IMR-90 (cell line): Measurements from ENCODE around the gene RGS10. TPM values are rescaled to one million over a fixed set of nuclear protein-coding genes. Genes with fewer than 3 reads are reported as not detected.

ENCODE experiments used
- ATAC-seq: fragments of 200-7000 bp; cut with Tn5 transposase; 2 replicates; pipeline ENCODE4 v1.9.1; 2020; ENCODE audit warnings: low read depth, mild to moderate bottlenecking, moderate library complexity
- BruUV-seq: library from RNA; stranded (reverse); fragments of 400-500 nt; replicated peaks from 2 replicates; lab custom pipeline; 2021; lab: Mats Ljungman, UMichigan
- CTCF ChIA-PET: fragments of 300-600 bp; formaldehyde crosslinking; extraction: SDS; loops from one replicate; lab custom pipeline; 2021; ENCODE audit warnings: antibody characterized with exemption; lab: Yijun Ruan, JAX
- POLR2A ChIA-PET: fragments of 300-600 bp; sonication (Branson Sonifier 250); formaldehyde crosslinking; loops from one replicate; lab custom pipeline; 2022; ENCODE audit warnings: antibody characterized with exemption; ENCODE audit not compliant: unreplicated experiment; lab: Charles Lee
- DNase-seq: peaks from one replicate; pipeline ENCODE4 v3.0.0; 2013
- H2AFZ ChIP-seq: replicated peaks from 2 replicates; pipeline ENCODE3; 2013; ENCODE audit warnings: low read length, mild to moderate bottlenecking; ENCODE audit not compliant: poor library complexity
- H2AK5ac ChIP-seq: 2 replicates; pipeline ENCODE4 v1.6.1; 2013; ENCODE audit warnings: low read depth, low read length, inconsistent platforms
- H2AK9ac ChIP-seq: replicated peaks from 2 replicates; pipeline ENCODE3; 2013; ENCODE audit warnings: mild to moderate bottlenecking, low read depth, low read length, moderate library complexity; ENCODE audit not compliant: poor library complexity
- H2BK120ac ChIP-seq: 2 replicates; pipeline ENCODE4 v1.6.1; 2013; ENCODE audit warnings: low read depth, low read length, inconsistent platforms
- H2BK15ac ChIP-seq: 3 replicates; pipeline ENCODE4 v1.6.1; 2013; ENCODE audit warnings: low read depth, low read length, inconsistent platforms
- H2BK20ac ChIP-seq: 2 replicates; pipeline ENCODE4 v1.6.1; 2013; ENCODE audit warnings: low read depth, mild to moderate bottlenecking, inconsistent platforms, low read length, moderate library complexity
- H2BK5ac ChIP-seq: 2 replicates; pipeline ENCODE4 v1.6.1; 2013; ENCODE audit warnings: mild to moderate bottlenecking, low read depth, low read length, inconsistent platforms; ENCODE audit not compliant: poor library complexity, severe bottlenecking
- H3K14ac ChIP-seq: replicated peaks from 2 replicates; pipeline ENCODE4 v1.6.1; 2013; ENCODE audit warnings: low read depth, low read length, inconsistent platforms
- H3K18ac ChIP-seq: 2 replicates; pipeline ENCODE4 v1.6.1; 2013; ENCODE audit warnings: low read depth, low read length, control low read depth
- H3K23ac ChIP-seq: 2 replicates; pipeline ENCODE4 v1.6.1; 2013; ENCODE audit warnings: low read depth, low read length, inconsistent platforms
- H3K27ac ChIP-seq: 2 replicates; pipeline ENCODE4 v1.5.1; 2013; ENCODE audit warnings: mild to moderate bottlenecking, control low read depth, low read length; ENCODE audit not compliant: insufficient read depth
- H3K27me3 ChIP-seq: 2 replicates; pipeline ENCODE4 v1.6.1; 2013; ENCODE audit warnings: low read length; ENCODE audit not compliant: control insufficient read depth, insufficient read depth
- H3K36me3 ChIP-seq: 2 replicates; pipeline ENCODE4 v1.6.1; 2013; ENCODE audit warnings: low read length, mixed read lengths; ENCODE audit not compliant: control insufficient read depth, insufficient read depth
- H3K4ac ChIP-seq: 2 replicates; pipeline ENCODE4 v1.6.1; 2013; ENCODE audit warnings: low read depth, low read length, inconsistent platforms
- H3K4me1 ChIP-seq: 2 replicates; pipeline ENCODE4 v1.6.1; 2013; ENCODE audit warnings: low read length, mixed read lengths; ENCODE audit not compliant: control insufficient read depth, insufficient read depth
- H3K4me2 ChIP-seq: 2 replicates; pipeline ENCODE4 v1.6.1; 2013; ENCODE audit warnings: low read depth, mild to moderate bottlenecking, control low read depth, low read length, moderate library complexity
- H3K4me3 ChIP-seq: 2 replicates; pipeline ENCODE4 v1.5.1; 2013; ENCODE audit warnings: low read depth, mild to moderate bottlenecking, control low read depth, low read length, moderate library complexity; ENCODE audit not compliant: insufficient read depth
- H3K56ac ChIP-seq: 2 replicates; pipeline ENCODE4 v1.6.1; 2013; ENCODE audit warnings: low read length, inconsistent platforms; ENCODE audit not compliant: insufficient read depth; ENCODE audit errors: extremely low read depth
- H3K79me1 ChIP-seq, 2 experiments: 2 replicates each; pipeline ENCODE4 v1.6.1; 2013; ENCODE audit warnings: low read length in 2 of 2, inconsistent platforms in 1 of 2, low read depth in 1 of 2
- H3K9ac ChIP-seq: 2 replicates; pipeline ENCODE4 v1.6.1; 2013; ENCODE audit warnings: low read depth, low read length, control low read depth
- H3K9me1 ChIP-seq: 2 replicates; pipeline ENCODE4 v1.6.1; 2013; ENCODE audit warnings: low read length, inconsistent platforms; ENCODE audit not compliant: insufficient read depth
- H3K9me3 ChIP-seq: 2 replicates; pipeline ENCODE4 v1.6.1; 2013; ENCODE audit warnings: low read length; ENCODE audit not compliant: control insufficient read depth, insufficient read depth
- H4K20me1 ChIP-seq: 2 replicates; pipeline ENCODE4 v1.6.1; 2013; ENCODE audit warnings: low read length, inconsistent platforms; ENCODE audit not compliant: insufficient read depth
- H4K5ac ChIP-seq: 2 replicates; pipeline ENCODE4 v1.6.1; 2013; ENCODE audit warnings: mild to moderate bottlenecking, low read depth, low read length, control low read depth
- H4K8ac ChIP-seq, 2 experiments: 2 replicates each; pipeline ENCODE4 v1.6.1; 2013; ENCODE audit warnings: low read depth in 2 of 2, low read length in 2 of 2, control low read depth in 1 of 2, inconsistent platforms in 1 of 2
- H4K91ac ChIP-seq: 2 replicates; pipeline ENCODE4 v1.6.1; 2013; ENCODE audit warnings: low read depth, low read length, inconsistent platforms; ENCODE audit not compliant: insufficient read depth
- BHLHE40 ChIP-seq: fragments of 150-350 bp; IDR thresholded peaks from 2 replicates; pipeline ENCODE4 v1.6.1; 2016; ENCODE audit warnings: mild to moderate bottlenecking, low read depth, low read length
- CEBPB ChIP-seq: IDR thresholded peaks from 2 replicates; pipeline ENCODE4 v1.6.1; 2012; ENCODE audit warnings: low read depth, low read length, improper control_type of control experiment
- CHD1 ChIP-seq: IDR thresholded peaks from 2 replicates; pipeline ENCODE4 v1.6.1; 2012; ENCODE audit warnings: low read depth, low read length, improper control_type of control experiment
- CTCF ChIP-seq: conservative IDR thresholded peaks from 2 replicates; pipeline ENCODE4 v1.5.1; 2012; ENCODE audit warnings: mild to moderate bottlenecking, low read depth, low read length, improper control_type of control experiment
- ELK1 ChIP-seq: fragments of 150-350 bp; IDR thresholded peaks from 2 replicates; pipeline ENCODE4 v1.6.1; 2016; ENCODE audit warnings: low read depth, mild to moderate bottlenecking, low read length, moderate library complexity, borderline replicate concordance
- FOS ChIP-seq: fragments of 150-350 bp; IDR thresholded peaks from 2 replicates; pipeline ENCODE4 v1.6.1; 2016; ENCODE audit warnings: low read depth, low read length
- MAFK ChIP-seq: IDR thresholded peaks from 2 replicates; pipeline ENCODE4 v1.6.1; 2012; ENCODE audit warnings: low read depth, low read length, improper control_type of control experiment
- MAZ ChIP-seq: IDR thresholded peaks from 2 replicates; pipeline ENCODE4 v1.6.1; 2012; ENCODE audit warnings: low read depth, mild to moderate bottlenecking, low read length, improper control_type of control experiment, moderate library complexity, borderline replicate concordance
- MXI1 ChIP-seq: IDR thresholded peaks from 2 replicates; pipeline ENCODE4 v1.6.1; 2012; ENCODE audit warnings: low read depth, mild to moderate bottlenecking, low read length, moderate library complexity, borderline replicate concordance
- POLR2A ChIP-seq: IDR thresholded peaks from 2 replicates; pipeline ENCODE4 v1.6.1; 2012; ENCODE audit warnings: mild to moderate bottlenecking, low read depth, low read length
- RCOR1 ChIP-seq: IDR thresholded peaks from 2 replicates; pipeline ENCODE4 v1.6.1; 2012; ENCODE audit warnings: mild to moderate bottlenecking, low read length, improper control_type of control experiment; ENCODE audit not compliant: insufficient replicate concordance
- RFX5 ChIP-seq: IDR thresholded peaks from 2 replicates; pipeline ENCODE4 v1.8.0; 2012; ENCODE audit warnings: low read depth, mild to moderate bottlenecking, low read length, moderate library complexity
- USF2 ChIP-seq: fragments of 150-350 bp; IDR thresholded peaks from 2 replicates; pipeline ENCODE4 v1.6.1; 2017; ENCODE audit warnings: mild to moderate bottlenecking, antibody characterized with exemption, low read length, low read depth
- WGBS, 2 experiments: methylation state at CpG; one replicate each; pipeline versions ENCODE4 v1.1.5 to v1.1.7; 2013; ENCODE audit warnings: missing lambda C conversion rate in 2 of 2; ENCODE audit not compliant: insufficient read length in 1 of 2; ENCODE audit errors: extremely low coverage in 2 of 2; 5-methylcytosine and 5-hydroxymethylcytosine counted together
- dilution Hi-C: fragments of 300-500 bp; cut with HindIII; formaldehyde crosslinking; loops from one replicate; pipeline ENCODE4 v1.14.3; 2018; ENCODE audit warnings: low sequenced_read_pairs; ENCODE audit not compliant: unreplicated experiment
- in situ Hi-C: fragments of 300-500 bp; cut with MboI; formaldehyde crosslinking; loops from 3 replicates; pipeline ENCODE4 v1.14.3; 2019; ENCODE audit warnings: low sequenced_read_pairs, inconsistent platforms, mixed read lengths
- intact Hi-C: fragments of 100-400 bp; cut with micrococcal nuclease; formaldehyde crosslinking; loops from 2 replicates; pipeline ENCODE4 v1.10.0; 2022
- polyA plus RNA-seq, 3 experiments: library from polyadenylated mRNA; depleted of rRNA; stranded (reverse); fragments of >200 nt; gene quantifications; 2 replicates each; pipeline ENCODE4 v1.2.3, GENCODE V29; 2012; ENCODE audit warnings: low replicate concordance in 1 of 3
- total RNA-seq: library from RNA; depleted of rRNA; stranded (reverse); fragments of >200 nt; gene quantifications from 2 replicates; pipeline ENCODE4 v1.2.3, GENCODE V29; 2012

Gene RGS10
- total and polyA plus RNA-seq, 2 of the 4 experiments (the other 2 are of a cell fraction): 35.3 to 89.7 TPM

GRCh38 chr10:119546009-119546408 is 3.5 kb upstream of the RGS10 start:
- Histone ChIP-seq H3K23ac (no peak overlapping the region), H3K4me3 (no peak overlapping the region), H4K20me1 (peaks cover 10% of the 10 kb centered on the region), H3K27ac (no peak overlapping the region), H2BK20ac (no peak overlapping the region), H2BK120ac (no peak overlapping the region), H2BK5ac (no peak overlapping the region), H2BK15ac (no peak overlapping the region), H3K9me1 (peaks cover 11% of the 10 kb centered on the region), H4K8ac (no peak overlapping the region), H3K18ac (no peak overlapping the region), H3K27me3 (peaks cover 6% of the 10 kb centered on the region), H3K4me1 (peaks cover 8% of the 10 kb centered on the region), H3K9me3 (no peaks in the 10 kb centered on the region; the same call in 1 of the 2 replicates), H3K4ac (no peak overlapping the region), H2AK9ac (no peak overlapping the region), H3K4me2 (0 out of 2 replicates have a peak overlapping the region, but pooled peaks have one; percentile 0), H2AFZ (no peak overlapping the region), H4K5ac (no peak overlapping the region), H2AK5ac (no peak overlapping the region), H4K91ac (no peak overlapping the region), H3K56ac (no peak overlapping the region), H3K36me3 (no peaks in the 10 kb centered on the region), H3K14ac (no peak overlapping the region), H3K79me1 (peaks cover 8 to 12% of the 10 kb centered on the region in 2 experiments; a peak in 3 of 4 replicates), H3K9ac (no peak overlapping the region)
- dilution Hi-C loops: no loop called here
- ChIA-PET CTCF (interaction anchor here (0.6 to 0.9 kb wide), 2 partner anchors 20 to 21 kb away, joined by 3 read pairs; no protein-coding TSS in a partner anchor), POLR2A (no interaction called here)
- 0% methylated on average over 1 of the region's 3 CpGs; no CpG with 5 or more reads in 1 of the 2 experiments for WGBS, 2 experiments
- no peak for ATAC-seq
- in situ Hi-C loops: no loop called here
- no peak for TF ChIP-seq POLR2A
- TF ChIP-seq RFX5: no peak
- no peak for TF ChIP-seq CEBPB
- TF ChIP-seq MXI1: no peak
- TF ChIP-seq MAFK: no peak
- TF ChIP-seq RCOR1: no peak
- TF ChIP-seq BHLHE40: no peak; the same call in 1 of the 2 replicates
- no peak for TF ChIP-seq CTCF
- TF ChIP-seq ELK1: no peak
- no peak for TF ChIP-seq USF2
- no peak for TF ChIP-seq CHD1
- TF ChIP-seq FOS: no peak
- no peak for TF ChIP-seq MAZ
- no TSS peak for BruUV-seq
- DNase-seq: peak; percentile 27
- intact Hi-C loops: no loop called here
